B cell (primary cell): ENCODE measurements around the gene LARGE1.

Experiments used
- EZH2 ChIP-seq: IDR thresholded peaks from 2 replicates; pipeline ENCODE4 v1.6.1; 2012; ENCODE audit warnings: borderline replicate concordance, low read depth, mild to moderate bottlenecking, moderate library complexity, low read length; ENCODE audit not compliant: insufficient read depth, poor library complexity, severe bottlenecking
- TF ChIP-seq, protein P1 (sequence below): fragments of 200-600 bp; IDR thresholded peaks from one replicate; pipeline ENCODE4 v1.8.0; 2022; ENCODE audit warnings: antibody characterized with exemption, mild to moderate bottlenecking

DNA sequence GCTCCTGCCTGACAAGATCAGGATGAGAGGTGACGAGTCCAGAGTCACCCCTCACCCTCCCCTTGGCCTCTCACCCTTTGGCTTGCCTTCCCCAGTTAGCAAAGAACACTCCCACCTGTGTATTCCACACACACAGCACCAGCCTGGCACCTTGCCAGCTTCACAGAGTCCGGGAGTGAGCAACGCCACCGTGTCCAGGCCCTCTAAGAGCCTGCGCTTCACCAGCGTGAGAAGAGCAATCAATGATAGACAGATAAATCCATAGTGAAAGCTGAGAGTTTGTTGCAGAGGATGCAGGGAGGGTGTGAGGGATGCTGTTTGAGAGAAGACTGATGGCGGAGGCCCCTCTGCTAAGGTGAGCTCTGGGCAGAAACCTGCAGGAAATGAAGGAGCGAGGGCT is 404.5 kb downstream of the LARGE1 start:
- TF ChIP-seq, protein P1, sequence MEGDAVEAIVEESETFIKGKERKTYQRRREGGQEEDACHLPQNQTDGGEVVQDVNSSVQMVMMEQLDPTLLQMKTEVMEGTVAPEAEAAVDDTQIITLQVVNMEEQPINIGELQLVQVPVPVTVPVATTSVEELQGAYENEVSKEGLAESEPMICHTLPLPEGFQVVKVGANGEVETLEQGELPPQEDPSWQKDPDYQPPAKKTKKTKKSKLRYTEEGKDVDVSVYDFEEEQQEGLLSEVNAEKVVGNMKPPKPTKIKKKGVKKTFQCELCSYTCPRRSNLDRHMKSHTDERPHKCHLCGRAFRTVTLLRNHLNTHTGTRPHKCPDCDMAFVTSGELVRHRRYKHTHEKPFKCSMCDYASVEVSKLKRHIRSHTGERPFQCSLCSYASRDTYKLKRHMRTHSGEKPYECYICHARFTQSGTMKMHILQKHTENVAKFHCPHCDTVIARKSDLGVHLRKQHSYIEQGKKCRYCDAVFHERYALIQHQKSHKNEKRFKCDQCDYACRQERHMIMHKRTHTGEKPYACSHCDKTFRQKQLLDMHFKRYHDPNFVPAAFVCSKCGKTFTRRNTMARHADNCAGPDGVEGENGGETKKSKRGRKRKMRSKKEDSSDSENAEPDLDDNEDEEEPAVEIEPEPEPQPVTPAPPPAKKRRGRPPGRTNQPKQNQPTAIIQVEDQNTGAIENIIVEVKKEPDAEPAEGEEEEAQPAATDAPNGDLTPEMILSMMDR, result no peak
- no peak for TF ChIP-seq EZH2
